Measurements from ENCODE around the gene FAM229A. TPM values are rescaled to one million over a fixed set of nuclear protein-coding genes. Genes with fewer than 3 reads are reported as not detected.

FAM229A gene
- total RNA-seq, 2 experiments from 2014 or later, result 3.1 to 3.3 TPM

- H3K27me3 Mint-ChIP-seq, result no peaks in the 10 kb centered on the region
- peaks cover 2% of the 10 kb centered on the region for H3K9me3 Mint-ChIP-seq (ENCODE audit: low read depth)
- no peak for ATAC-seq
- peaks cover 35% of the 10 kb centered on the region for H3K4me1 Mint-ChIP-seq
- POLR2A ChIA-PET, result no interaction called here
- no peaks in the 10 kb centered on the region for H3K36me3 Mint-ChIP-seq (ENCODE audit: low read depth)
- no peak for DNase-seq
- CTCF ChIA-PET, result interaction anchor here (1.5 kb wide), 1 partner anchor 94 kb away, joined by 3 read pairs; no protein-coding TSS in a partner anchor
- H3K4me3 Mint-ChIP-seq, result no peak overlapping the region
- intact Hi-C loops (cut with DNase I, micrococcal nuclease), result no loop called here
- H3K27ac Mint-ChIP-seq, result no peak overlapping the region
Observed at GRCh38 chr1:32349211-32349708, 13.0 kb downstream of the FAM229A start.

DNA sequence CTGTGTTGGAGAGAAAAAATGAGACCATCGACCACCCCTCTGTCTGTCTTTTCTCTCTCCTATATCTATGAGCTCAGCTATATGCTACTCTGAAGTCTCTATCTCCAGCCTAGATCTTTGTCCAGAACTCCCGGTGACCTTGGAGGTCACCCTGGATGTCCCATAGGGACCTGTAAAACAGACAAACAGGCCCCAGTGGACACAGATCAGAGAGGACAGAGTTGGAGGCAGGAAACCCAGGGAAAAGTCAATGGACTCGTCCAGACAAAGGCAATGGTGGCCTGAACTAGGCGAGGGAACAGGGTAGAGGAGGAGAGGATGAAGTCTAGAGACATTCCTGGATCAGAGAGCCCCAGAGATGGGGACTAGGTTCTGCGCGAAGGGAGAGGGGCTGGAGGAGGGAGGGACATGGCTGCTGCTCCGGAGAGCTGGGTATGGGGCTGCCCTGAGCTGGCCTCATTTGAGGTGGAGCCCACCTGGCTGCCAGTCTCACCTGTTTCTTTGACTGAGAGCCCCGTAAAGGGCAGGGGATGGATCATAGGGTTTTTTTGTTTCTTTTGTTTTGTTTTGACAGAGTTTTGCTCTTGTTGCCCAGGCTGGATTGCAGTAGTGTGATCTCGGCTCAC, 15.6 kb downstream of the FAM229A start:
- Mint-ChIP-seq H3K27ac (no peak overlapping the region), H3K4me3 (no peak overlapping the region), H3K27me3 (no peaks in the 10 kb centered on the region), H3K4me1 (peaks cover 37% of the 10 kb centered on the region), H3K9me3 (ENCODE audit: low read depth) (peaks cover 2% of the 10 kb centered on the region), H3K36me3 (ENCODE audit: low read depth) (no peaks in the 10 kb centered on the region)
- ATAC-seq (no peak), DNase-seq (no peak)
- ChIA-PET CTCF (interaction anchor here (0.7 kb wide), 1 partner anchor 68 kb away, joined by 3 read pairs; no protein-coding TSS in a partner anchor), POLR2A (no interaction called here)
- intact Hi-C loops (cut with DNase I, micrococcal nuclease), result no loop called here

- Mint-ChIP-seq H3K4me3 (no peak overlapping the region), H3K27me3 (no peaks in the 10 kb centered on the region), H3K9me3 (ENCODE audit: low read depth) (peaks cover under 1% of the 10 kb centered on the region), H3K27ac (peak overlapping the region; percentile 32), H3K36me3 (ENCODE audit: low read depth) (no peaks in the 10 kb centered on the region), H3K4me1 (peaks cover 31% of the 10 kb centered on the region)
- no peak for DNase-seq
- ChIA-PET CTCF (interaction anchor here (0.6 to 1.6 kb wide), 6 partner anchors 9 to 652 kb away, joined by 3 to 4 read pairs (median 3); partner anchors contain the start of gene MARCKSL1), POLR2A (interaction anchor here (0.6 to 1.3 kb wide), 4 partner anchors 9 to 94 kb away, joined by 3 to 4 read pairs (median 3); partner anchors contain the start of genes LCK and MARCKSL1)
- intact Hi-C loops (cut with DNase I, micrococcal nuclease), result no loop called here
- ATAC-seq, result no peak
Observed at GRCh38 chr1:32345289-32345827, 16.9 kb downstream of the FAM229A start.

DNA sequence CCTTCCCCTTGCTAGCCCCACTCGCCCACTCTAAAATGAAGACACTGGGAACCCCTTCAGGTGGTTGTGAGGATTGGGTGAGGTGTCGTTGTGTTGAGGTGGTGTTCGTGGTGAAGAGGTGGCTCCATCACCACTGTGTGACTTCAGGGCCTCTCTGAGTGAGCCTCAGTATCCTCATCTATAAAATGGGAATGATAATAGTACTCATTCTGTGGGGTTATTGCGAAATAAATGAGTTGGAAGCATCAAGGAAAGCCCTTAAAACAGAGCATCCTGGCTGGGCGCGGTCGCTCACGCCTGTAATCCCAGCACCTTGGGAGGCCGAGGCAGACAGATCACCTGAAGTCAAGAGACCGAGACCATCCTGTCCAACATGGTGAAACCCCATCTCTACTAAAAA, 19.6 kb downstream of the FAM229A start:
- no peak overlapping the region for H3K27ac Mint-ChIP-seq
- H3K27me3 Mint-ChIP-seq, result no peaks in the 10 kb centered on the region
- CTCF ChIA-PET, result no interaction called here
- H3K4me3 Mint-ChIP-seq, result no peak overlapping the region
- intact Hi-C loops (cut with DNase I, micrococcal nuclease), result no loop called here
- peaks cover 38% of the 10 kb centered on the region for H3K4me1 Mint-ChIP-seq
- H3K36me3 Mint-ChIP-seq (ENCODE audit: low read depth), result no peaks in the 10 kb centered on the region
- ATAC-seq, result no peak
- no peaks in the 10 kb centered on the region for H3K9me3 Mint-ChIP-seq (ENCODE audit: low read depth)
- DNase-seq, result no peak
- POLR2A ChIA-PET, result no interaction called here

GRCh38 chr1:32341971-32342370, 20.3 kb downstream of the FAM229A start:
- intact Hi-C loops (cut with DNase I, micrococcal nuclease), result no loop called here
- Mint-ChIP-seq H3K9me3 (ENCODE audit: low read depth) (no peaks in the 10 kb centered on the region), H3K4me3 (no peak overlapping the region), H3K36me3 (ENCODE audit: low read depth) (no peaks in the 10 kb centered on the region), H3K27me3 (no peaks in the 10 kb centered on the region), H3K4me1 (peaks cover 45% of the 10 kb centered on the region), H3K27ac (no peak overlapping the region)
- POLR2A ChIA-PET, result no interaction called here
- CTCF ChIA-PET, result no interaction called here
- ATAC-seq (no peak), DNase-seq (no peak)

GRCh38 chr1:32341186-32341757, 21.0 kb downstream of the FAM229A start:
- ChIA-PET POLR2A (no interaction called here), CTCF (interaction anchor here (0.5 to 1.0 kb wide), 2 partner anchors 11 to 122 kb away, joined by 3 to 5 read pairs; no protein-coding TSS in a partner anchor)
- intact Hi-C loops (cut with DNase I, micrococcal nuclease), result no loop called here
- Mint-ChIP-seq H3K27me3 (no peaks in the 10 kb centered on the region), H3K9me3 (ENCODE audit: low read depth) (no peaks in the 10 kb centered on the region), H3K4me3 (no peak overlapping the region), H3K36me3 (ENCODE audit: low read depth) (no peaks in the 10 kb centered on the region), H3K27ac (no peak overlapping the region), H3K4me1 (peaks cover 47% of the 10 kb centered on the region)
- ATAC-seq (no peak), DNase-seq (no peak)

DNA sequence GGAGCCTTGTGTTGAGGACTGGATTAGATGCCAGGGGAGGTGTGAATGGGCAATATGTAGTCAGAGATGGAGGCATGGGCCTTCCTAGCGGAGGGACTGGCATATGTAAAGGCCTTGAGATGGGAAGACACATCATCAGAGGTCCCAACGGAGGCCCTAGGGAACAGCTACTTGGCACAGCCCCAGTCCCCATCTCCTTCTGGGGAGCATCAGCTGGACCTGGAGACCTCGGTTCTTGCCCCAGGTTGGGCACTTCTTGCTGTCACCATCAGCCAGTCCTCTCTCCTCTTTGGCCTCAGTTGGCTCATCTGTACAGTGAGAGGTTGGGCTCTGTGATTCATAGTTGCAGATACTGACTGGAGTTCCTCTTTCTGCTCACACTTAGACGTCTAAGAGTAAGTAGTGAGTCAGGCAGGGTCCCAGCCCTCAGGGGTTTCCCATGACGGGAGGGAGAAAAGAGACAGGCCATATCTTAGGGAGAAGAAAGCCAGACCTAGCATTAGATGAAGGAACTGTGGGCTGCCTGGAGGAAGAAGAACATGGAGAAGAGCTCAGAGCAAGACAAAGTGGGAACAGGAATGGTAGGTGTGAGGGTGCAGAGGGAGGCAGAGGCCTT, 22.8 kb downstream of the FAM229A start:
- ATAC-seq (peak; percentile 83), DNase-seq (peak; percentile 75)
- CTCF ChIA-PET, result interaction anchor here (0.9 kb wide), 1 partner anchor 124 kb away, joined by 4 read pairs; no protein-coding TSS in a partner anchor
- no peak overlapping the region for H3K27ac Mint-ChIP-seq
- H3K27me3 Mint-ChIP-seq, result no peaks in the 10 kb centered on the region
- H3K9me3 Mint-ChIP-seq (ENCODE audit: low read depth), result no peaks in the 10 kb centered on the region
- POLR2A ChIA-PET, result interaction anchor here (0.5 to 0.7 kb wide), 2 partner anchors 33 to 82 kb away, joined by 3 read pairs; no protein-coding TSS in a partner anchor
- intact Hi-C loops (cut with DNase I, micrococcal nuclease), result loop anchor here in 1 of 2 experiments (5.0 kb wide), 1 partner anchor 117 kb away; the partner anchor contains the start of genes EIF3I and TMEM234
- H3K4me3 Mint-ChIP-seq, result no peak overlapping the region
- H3K36me3 Mint-ChIP-seq (ENCODE audit: low read depth), result peaks cover 4% of the 10 kb centered on the region
- H3K4me1 Mint-ChIP-seq, result peaks cover 39% of the 10 kb centered on the region

DNA sequence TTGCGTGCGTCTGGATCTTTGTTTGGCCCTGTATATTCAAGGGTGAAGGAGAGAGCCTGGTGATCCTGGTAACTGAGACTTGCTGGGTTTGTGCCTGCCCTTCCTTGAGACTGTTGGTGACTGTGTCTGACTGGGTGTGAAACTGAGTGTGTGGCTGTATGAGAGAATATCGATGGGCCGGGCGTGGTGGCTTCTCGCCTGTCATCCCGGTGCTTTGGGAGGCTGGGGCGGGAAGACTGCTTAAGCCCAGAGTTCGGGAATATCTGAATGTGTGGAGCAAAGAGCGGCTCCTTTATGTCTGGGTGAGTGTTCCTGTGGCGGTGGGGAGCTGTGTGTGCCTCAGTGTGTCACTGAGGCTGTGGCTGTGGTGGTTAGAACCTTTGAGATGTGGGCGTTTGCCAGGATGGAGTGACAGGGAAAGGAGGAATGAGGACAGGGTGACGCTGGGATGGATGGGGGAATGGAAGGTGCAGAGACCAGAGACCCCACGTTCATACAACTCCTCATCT, 23.6 kb downstream of the FAM229A start:
- ChIA-PET POLR2A (interaction anchor here (0.7 kb wide), 1 partner anchor 34 kb away, joined by 3 read pairs; no protein-coding TSS in a partner anchor), CTCF (interaction anchor here (0.6 kb wide), 1 partner anchor 123 kb away, joined by 3 read pairs; no protein-coding TSS in a partner anchor)
- intact Hi-C loops (cut with DNase I, micrococcal nuclease), result loop anchor here in 1 of 2 experiments (5.0 kb wide), 1 partner anchor 116 kb away; the partner anchor contains the start of genes EIF3I and TMEM234
- Mint-ChIP-seq H3K27me3 (no peaks in the 10 kb centered on the region), H3K4me1 (peaks cover 47% of the 10 kb centered on the region), H3K9me3 (ENCODE audit: low read depth) (no peaks in the 10 kb centered on the region), H3K36me3 (ENCODE audit: low read depth) (peaks cover 8% of the 10 kb centered on the region), H3K27ac (no peak overlapping the region), H3K4me3 (no peak overlapping the region)
- DNase-seq (no peak), ATAC-seq (no peak)

DNA sequence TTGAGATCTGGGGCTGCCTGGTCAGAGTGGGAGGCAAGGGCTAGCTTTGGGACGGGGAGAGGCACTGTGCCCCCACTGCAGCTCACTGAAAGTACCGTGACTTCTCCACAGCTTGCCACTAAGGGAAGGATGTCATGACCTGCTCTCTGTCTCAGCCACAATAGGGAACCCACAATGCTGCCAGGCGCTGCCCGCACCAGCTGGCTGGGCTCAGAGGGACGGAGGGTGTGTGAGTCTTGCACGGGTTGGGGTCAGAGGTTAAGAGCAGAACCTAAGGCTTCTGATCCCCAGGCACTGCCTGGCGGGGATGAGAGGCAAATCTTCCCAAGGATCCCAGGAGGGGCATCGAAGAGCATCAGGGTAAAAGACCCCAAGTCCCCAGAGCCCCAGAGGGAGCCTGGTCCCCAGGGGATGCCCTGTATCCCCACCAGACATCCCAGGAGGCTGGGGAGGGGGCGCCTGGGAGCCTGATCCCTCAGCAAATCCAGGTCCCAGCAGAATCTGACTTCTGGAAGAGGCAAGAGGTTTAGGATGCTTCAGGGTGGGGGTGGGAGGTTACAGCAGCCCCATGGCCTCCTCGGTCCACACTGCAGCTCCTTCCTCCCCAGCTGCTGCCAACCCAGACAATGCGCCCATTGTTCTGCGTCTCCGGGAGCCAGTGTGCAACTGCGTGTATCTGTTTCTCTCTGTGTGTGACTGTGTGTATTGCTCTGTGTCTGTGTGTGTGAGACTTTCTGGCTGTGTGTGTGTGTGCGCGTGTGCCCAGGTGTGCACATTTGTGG, 24.2 kb downstream of the FAM229A start:
- DNase-seq, result peak; percentile 38
- H3K36me3 Mint-ChIP-seq (ENCODE audit: low read depth), result peaks cover 12% of the 10 kb centered on the region
- peaks cover 51% of the 10 kb centered on the region for H3K4me1 Mint-ChIP-seq
- no peak overlapping the region for H3K27ac Mint-ChIP-seq
- no peak for ATAC-seq
- no peak overlapping the region for H3K4me3 Mint-ChIP-seq
- CTCF ChIA-PET, result interaction anchor here (0.6 to 2.4 kb wide), 3 partner anchors 15 to 122 kb away, joined by 3 to 8 read pairs (median 4); no protein-coding TSS in a partner anchor
- no peaks in the 10 kb centered on the region for H3K9me3 Mint-ChIP-seq (ENCODE audit: low read depth)
- POLR2A ChIA-PET, result interaction anchor here (1.3 kb wide), 1 partner anchor 13 kb away, joined by 6 read pairs; no protein-coding TSS in a partner anchor
- intact Hi-C loops (cut with DNase I, micrococcal nuclease), result loop anchor here in 1 of 2 experiments (5.0 kb wide), 1 partner anchor 116 kb away; the partner anchor contains the start of genes EIF3I and TMEM234
- no peaks in the 10 kb centered on the region for H3K27me3 Mint-ChIP-seq

DNA sequence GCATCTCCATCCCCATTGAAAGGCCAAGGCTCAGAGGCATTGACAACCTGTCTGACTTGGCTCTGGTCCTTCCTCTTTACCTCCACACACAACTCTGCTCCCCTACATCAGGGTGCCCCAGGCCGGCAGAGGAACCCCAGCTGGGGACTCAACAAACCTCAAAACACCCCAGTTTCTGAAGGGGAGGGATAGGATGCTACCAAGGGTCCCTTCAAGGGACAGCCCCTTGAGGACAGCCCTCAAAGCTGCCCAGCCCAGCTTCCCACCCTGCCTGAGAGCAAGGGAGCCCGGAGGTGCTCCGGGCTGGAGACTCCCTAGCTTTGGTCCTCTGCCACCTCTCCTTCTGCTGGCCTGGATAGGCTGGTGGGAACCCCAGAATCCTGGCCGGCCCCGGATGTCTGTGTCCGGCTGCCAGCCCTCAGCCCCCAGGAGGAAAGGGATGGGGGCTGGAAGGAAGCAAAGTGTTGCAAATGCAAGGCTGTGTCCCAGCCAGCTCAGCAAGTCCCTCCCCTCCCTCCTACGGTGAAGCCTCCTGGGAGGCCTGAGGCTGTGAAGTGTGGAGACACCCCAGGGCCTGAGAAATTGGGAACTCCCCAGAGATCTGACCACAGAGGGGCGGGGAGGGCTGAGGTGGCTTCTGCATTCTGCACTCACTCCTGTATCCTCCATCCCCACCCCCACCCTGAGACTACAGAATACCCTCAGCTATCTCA, 25.2 kb downstream of the FAM229A start:
- Mint-ChIP-seq H3K27ac (no peak overlapping the region), H3K4me3 (no peak overlapping the region), H3K9me3 (ENCODE audit: low read depth) (no peaks in the 10 kb centered on the region), H3K36me3 (ENCODE audit: low read depth) (peaks cover 12% of the 10 kb centered on the region), H3K4me1 (peaks cover 49% of the 10 kb centered on the region), H3K27me3 (no peaks in the 10 kb centered on the region)
- DNase-seq, result peak; percentile 78
- CTCF ChIA-PET, result interaction anchor here (0.6 to 2.4 kb wide), 6 partner anchors 16 to 121 kb away, joined by 3 to 8 read pairs (median 6); no protein-coding TSS in a partner anchor
- POLR2A ChIA-PET, result interaction anchor here (1.3 to 1.9 kb wide), 2 partner anchors 14 to 82 kb away, joined by 5 to 6 read pairs; no protein-coding TSS in a partner anchor
- ATAC-seq, result peak; percentile 45
- intact Hi-C loops (cut with DNase I, micrococcal nuclease), result loop anchor here in 1 of 2 experiments (1.0 to 5.0 kb wide), 6 partner anchors 14 to 480 kb away; partner anchors contain the start of genes BSDC1, EIF3I, LCK and S100PBP

Measured in activated CD4-positive, alpha-beta T cell treated with anti-CD3 and anti-CD28 coated beads for 36 hours (primary cell).